CMK (cell line): Measurements from ENCODE around the gene PCNT.

Experiments used
- DNase-seq: peaks from one replicate; pipeline ENCODE4 v3.0.0-alpha.2; 2010; ENCODE audit warnings: low read depth

The PCNT gene, protein sequence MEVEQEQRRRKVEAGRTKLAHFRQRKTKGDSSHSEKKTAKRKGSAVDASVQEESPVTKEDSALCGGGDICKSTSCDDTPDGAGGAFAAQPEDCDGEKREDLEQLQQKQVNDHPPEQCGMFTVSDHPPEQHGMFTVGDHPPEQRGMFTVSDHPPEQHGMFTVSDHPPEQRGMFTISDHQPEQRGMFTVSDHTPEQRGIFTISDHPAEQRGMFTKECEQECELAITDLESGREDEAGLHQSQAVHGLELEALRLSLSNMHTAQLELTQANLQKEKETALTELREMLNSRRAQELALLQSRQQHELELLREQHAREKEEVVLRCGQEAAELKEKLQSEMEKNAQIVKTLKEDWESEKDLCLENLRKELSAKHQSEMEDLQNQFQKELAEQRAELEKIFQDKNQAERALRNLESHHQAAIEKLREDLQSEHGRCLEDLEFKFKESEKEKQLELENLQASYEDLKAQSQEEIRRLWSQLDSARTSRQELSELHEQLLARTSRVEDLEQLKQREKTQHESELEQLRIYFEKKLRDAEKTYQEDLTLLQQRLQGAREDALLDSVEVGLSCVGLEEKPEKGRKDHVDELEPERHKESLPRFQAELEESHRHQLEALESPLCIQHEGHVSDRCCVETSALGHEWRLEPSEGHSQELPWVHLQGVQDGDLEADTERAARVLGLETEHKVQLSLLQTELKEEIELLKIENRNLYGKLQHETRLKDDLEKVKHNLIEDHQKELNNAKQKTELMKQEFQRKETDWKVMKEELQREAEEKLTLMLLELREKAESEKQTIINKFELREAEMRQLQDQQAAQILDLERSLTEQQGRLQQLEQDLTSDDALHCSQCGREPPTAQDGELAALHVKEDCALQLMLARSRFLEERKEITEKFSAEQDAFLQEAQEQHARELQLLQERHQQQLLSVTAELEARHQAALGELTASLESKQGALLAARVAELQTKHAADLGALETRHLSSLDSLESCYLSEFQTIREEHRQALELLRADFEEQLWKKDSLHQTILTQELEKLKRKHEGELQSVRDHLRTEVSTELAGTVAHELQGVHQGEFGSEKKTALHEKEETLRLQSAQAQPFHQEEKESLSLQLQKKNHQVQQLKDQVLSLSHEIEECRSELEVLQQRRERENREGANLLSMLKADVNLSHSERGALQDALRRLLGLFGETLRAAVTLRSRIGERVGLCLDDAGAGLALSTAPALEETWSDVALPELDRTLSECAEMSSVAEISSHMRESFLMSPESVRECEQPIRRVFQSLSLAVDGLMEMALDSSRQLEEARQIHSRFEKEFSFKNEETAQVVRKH (N-terminal part only)

DNA sequence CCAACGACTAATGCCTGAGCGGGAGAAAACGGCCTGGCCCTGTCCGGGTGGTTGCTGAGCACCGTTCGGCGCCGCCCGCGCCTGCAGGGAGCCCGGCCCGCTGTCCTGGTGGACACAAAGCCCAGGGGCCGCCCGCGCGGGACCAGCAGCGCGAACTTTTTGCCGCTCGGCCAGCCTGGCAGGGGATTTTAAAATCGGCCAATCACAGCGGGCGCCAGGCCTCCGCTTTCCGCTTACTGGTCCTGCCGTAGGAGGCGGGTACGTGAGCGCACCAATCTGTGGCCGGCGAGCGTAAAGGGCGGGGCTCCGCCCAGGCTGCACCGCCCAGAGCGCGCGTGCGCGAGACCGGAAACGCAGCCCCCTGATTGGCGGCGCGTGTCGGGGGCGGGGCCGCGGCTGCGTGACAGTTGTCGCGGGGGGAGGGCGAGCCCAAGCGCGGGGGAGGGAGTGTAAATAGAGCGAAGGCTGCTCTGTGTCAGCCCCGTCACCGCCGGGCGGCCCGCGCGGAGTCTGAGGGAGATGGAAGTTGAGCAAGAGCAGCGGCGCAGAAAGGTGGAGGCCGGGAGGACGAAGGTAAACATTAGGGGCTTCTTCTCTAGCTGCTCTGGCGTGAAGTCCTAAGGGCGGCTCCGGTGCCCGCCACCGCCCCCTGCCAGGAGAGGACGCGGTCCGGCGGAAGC lies at the start of gene PCNT, which contains the start of gene C21orf58:
TSS of gene PCNT (plus strand) at position 447 of the 680 bp plus-strand sequence. CDS start at position 520, 73 bp downstream.
TSS of gene C21orf58 (minus strand) at position 161 of the 680 bp plus-strand sequence. CDS start 1,132 bp downstream, outside the sequence.
- DNase-seq: peak; percentile 99

DNA sequence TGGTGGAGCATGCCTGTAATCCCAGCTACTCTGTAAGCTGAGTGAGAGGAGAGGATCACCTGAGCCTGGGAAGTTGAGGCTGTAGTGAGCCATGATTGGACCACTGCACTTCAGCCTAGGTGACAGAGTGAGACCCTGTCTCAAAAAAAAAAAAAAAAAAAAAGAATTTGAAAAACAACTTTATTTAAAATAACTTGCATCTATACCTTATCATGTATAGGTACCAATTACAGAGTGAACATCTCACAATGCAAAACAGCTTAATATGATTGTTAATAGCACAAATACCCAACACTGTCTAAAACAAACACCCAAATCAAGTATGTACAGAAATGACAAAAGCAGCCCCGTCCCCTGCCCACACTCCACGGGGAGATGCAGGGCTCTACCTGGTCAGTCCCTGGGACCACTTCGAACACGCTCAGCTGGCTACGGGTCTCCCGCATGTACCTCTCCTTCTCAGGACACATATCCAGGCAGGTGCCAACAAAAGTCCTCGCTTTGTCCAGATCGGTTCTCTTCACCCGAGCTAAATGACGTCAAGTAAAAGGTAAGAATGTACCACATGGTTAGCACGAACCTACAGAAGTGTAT lies 49.1 kb upstream of the PCNT start:
- no peak for DNase-seq

GRCh38 chr21:46284077-46284644 lies 39.8 kb upstream of the PCNT start:
- DNase-seq: no peak

DNA sequence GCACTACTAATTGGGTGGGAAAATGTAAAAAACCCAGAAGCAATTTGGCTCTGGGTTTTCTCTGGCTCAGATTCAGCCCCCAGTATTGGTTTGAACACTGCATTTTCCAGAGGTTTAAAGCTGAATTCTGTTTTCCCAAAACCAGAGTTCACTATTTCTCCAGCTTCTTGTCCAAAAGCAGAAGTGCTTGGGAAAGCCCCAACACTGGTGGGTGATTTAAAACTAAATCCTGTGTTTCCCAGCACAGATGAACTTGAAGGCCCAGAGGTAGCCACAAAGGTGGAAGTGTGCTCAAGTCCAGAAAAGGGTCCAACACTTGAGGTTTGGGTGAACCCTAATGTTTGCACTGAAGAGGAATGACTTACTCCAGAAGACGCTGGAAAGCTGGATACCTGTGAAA lies 39.2 kb upstream of the PCNT start:
- no peak for DNase-seq

GRCh38 chr21:46285206-46285661 lies 38.7 kb upstream of the PCNT start, which contains the start of gene MCM3AP:
Gene MCM3AP (minus strand): TSS chr21:46285611. CDS start chr21:46285286, 325 bp downstream.
- DNase-seq: no peak

GRCh38 chr21:46285761-46286647 lies 38.0 kb upstream of the PCNT start, which contains the start of gene YBEY:
Gene YBEY (plus strand): TSS chr21:46286342. CDS start chr21:46286914, 572 bp downstream.
- DNase-seq: peak; percentile 83

GRCh38 chr21:46286648-46287002 lies 37.3 kb upstream of the PCNT start:
- no peak for DNase-seq

- no peak for DNase-seq
These were observed 36.4 kb upstream of the PCNT start for GRCh38 chr21:46287541-46287940.

DNA sequence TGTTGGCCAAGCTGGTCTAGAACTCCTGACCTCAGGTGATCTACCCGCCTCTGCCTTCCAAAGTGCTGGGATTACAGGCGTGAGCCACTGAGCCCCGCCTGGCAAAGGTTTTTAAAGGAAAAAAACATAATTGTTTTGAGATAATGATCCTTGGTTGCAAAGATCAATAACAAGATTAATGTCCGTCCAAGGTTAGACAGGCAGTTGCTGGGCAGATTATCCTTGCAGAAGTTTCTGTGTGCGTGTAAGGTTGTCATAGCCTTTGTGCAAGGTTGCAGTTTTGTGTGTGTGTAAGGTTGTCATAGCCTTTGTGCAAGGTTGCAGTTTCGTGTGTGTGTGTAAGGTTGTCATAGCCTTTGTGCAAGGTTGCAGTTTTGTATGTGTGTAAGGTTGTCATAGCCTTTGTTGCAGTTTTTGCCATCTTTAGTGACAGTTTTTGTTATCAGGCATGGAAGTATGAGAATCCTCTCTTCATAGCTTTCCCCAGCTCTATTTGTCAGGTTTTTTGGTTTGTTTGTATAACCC lies 34.2 kb upstream of the PCNT start:
- DNase-seq: no peak

DNA sequence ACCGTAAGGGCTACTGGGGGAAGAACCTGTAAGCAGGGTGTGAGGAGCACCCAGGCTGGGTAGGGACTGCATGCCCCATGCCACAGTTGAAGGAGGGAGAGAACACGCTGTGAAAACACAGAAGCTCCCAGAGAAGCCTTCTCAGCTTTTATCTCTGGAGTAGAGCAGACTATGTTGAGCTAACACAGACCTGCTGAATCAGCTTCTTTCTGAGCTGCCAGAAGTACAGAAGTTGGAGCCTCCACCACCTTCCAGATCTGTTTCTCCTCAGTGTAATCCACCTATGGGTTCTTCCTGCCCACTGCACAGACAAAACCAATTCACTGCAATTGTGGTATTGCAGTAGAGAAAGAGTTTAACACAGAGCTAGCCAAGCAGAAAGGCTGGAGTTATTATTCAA lies 32.4 kb upstream of the PCNT start:
- DNase-seq: no peak

DNA sequence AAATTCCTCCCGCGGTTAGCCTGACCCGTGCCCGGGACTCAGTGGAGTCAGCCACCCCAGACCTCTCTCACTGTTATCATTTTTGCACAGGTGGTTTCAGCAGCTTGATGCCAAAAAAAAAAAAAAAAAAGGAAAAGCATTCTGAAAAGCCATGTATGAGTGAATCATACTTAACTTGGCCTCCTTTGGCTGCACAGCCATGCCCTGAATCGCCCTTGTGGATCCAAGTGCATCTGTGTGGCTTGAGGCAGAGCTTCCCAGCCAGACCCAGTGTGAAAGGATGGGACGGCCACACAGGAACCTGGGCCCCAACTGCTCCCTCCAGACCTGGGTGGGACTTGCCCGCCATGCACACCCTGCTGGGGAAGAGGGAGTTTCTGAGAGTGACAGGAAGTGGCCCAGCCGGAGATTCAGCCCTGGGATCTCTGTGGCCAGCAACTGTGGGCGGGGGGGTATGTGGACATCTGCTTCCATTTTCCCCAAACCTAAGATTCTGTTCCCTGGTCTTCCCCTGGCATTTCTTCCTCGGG lies 29.2 kb upstream of the PCNT start:
- DNase-seq: peak; percentile 86

DNA sequence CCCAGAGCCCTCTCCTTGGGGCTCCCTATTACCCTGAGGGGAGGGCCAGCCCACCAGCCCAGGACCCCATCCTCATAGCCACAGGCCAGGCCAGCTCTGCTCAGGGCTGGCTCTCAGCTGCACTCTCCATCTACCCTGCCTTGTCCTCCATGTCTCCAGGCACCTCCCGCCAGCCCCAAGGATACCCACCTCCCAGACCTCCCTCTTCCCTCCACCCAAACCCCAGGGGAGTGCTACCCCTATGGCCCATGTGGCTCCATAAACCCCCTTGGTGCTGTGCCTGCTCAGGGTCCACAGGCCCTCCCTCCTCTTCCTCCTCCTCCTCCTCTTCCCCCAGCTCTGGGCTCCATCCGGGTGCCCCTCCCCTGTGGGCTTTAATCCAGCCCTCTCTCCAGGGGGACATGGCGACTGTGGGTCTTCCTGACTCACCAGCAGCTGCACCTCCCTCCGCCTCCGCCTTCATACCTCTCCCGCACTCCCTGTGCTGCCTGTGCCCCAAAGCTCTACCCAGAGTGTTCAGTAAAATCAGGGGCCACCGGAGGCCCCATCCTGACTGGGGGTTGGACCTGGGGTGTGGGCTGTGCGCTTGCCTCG lies 28.7 kb upstream of the PCNT start:
- no peak for DNase-seq

- peak; percentile 66 for DNase-seq
These were observed 27.8 kb upstream of the PCNT start for GRCh38 chr21:46295996-46296752.

- DNase-seq: no peak
These were observed 26.4 kb upstream of the PCNT start for GRCh38 chr21:46297338-46298271.

GRCh38 chr21:46299167-46299566 lies 24.8 kb upstream of the PCNT start:
- DNase-seq: no peak

DNA sequence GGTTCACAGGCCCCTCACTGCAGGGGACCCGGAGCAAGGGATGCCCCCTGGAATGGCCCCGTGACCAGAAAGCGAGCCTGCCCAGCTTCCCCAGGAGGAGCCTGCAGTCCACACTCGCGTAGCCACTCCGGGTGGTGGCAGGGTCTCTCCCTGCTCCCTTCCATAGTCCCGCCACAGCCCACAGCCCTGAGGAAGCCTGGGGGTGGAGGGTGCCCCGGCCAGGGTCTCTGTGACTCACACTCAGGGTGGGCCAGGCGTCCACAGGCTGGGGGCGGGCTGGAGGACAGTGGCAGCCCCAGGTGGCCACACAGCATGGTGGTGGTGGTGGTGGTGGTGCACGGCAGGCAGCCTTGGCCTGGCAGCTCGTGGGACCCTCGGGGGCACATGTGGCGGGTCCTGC lies 22.2 kb upstream of the PCNT start:
- DNase-seq: no peak
